GM23338 (cell line): ENCODE measurements around the gene CCDC102A. TPM values are rescaled to one million over a fixed set of nuclear protein-coding genes. Genes with fewer than 3 reads are reported as not detected.

Experiments
- CREB1 ChIP-seq: fragments of 250-450 bp; sonication (Bioruptor Pico); IDR thresholded peaks from 2 replicates; pipeline ENCODE4 v1.5.0; 2020; ENCODE audit warnings: low read depth, mild to moderate bottlenecking, moderate library complexity
- CTCF ChIP-seq, 2 experiments: fragments of 200-600 bp in 1 of 2; sonication (generic) in 1 of 2; conservative IDR thresholded peaks; 2 replicates each; pipeline versions ENCODE4 v1.5.1 to v1.6.1; 2016 to 2017; ENCODE audit warnings: antibody characterized with exemption in 2 of 2, low read depth in 2 of 2, mild to moderate bottlenecking in 2 of 2, moderate library complexity in 1 of 2
- EZH2 ChIP-seq: fragments of 200-600 bp; sonication (generic); IDR thresholded peaks from one replicate; pipeline ENCODE4 v1.8.0; 2017; ENCODE audit warnings: antibody characterized with exemption, mild to moderate bottlenecking, low read depth; ENCODE audit not compliant: unreplicated experiment
- EZH2phosphoT487 ChIP-seq: fragments of 200-600 bp; sonication (generic); IDR thresholded peaks from one replicate; pipeline ENCODE4 v1.8.1; 2018; ENCODE audit warnings: antibody characterized with exemption; ENCODE audit not compliant: unreplicated experiment
- JUNB ChIP-seq: IDR thresholded peaks from one replicate; pipeline ENCODE4 v1.6.1; 2016; ENCODE audit warnings: antibody characterized with exemption; ENCODE audit not compliant: unreplicated experiment
- NANOG ChIP-seq: IDR thresholded peaks from 2 replicates; pipeline ENCODE4 v1.6.1; 2016; ENCODE audit warnings: antibody characterized with exemption, borderline replicate concordance
- STAT1 ChIP-seq: IDR thresholded peaks from one replicate; pipeline ENCODE4 v1.6.1; 2016; ENCODE audit warnings: antibody characterized with exemption; ENCODE audit not compliant: unreplicated experiment
- ZNF114 ChIP-seq: fragments of 250-450 bp; sonication (Bioruptor Pico); IDR thresholded peaks from 2 replicates; pipeline ENCODE4 v1.5.0; 2020; ENCODE audit warnings: mild to moderate bottlenecking, moderate library complexity
- ZNF331 ChIP-seq: fragments of 250-450 bp; sonication (Bioruptor Pico); IDR thresholded peaks from 2 replicates; pipeline ENCODE4 v1.5.0; 2020; ENCODE audit warnings: low read depth, mild to moderate bottlenecking, moderate library complexity
- ZNF462 ChIP-seq: fragments of 250-450 bp; sonication (Bioruptor Pico); IDR thresholded peaks from 2 replicates; pipeline ENCODE4 v1.5.0; 2020; ENCODE audit warnings: mild to moderate bottlenecking, moderate library complexity
- polyA plus RNA-seq: library from polyadenylated mRNA; unstranded; fragments of >200 nt; fragmentation: Nextera tagmentation; extraction: Ambion mirVana; gene quantifications from 2 replicates; pipeline ENCODE4 v1.2.1, GENCODE V29; 2016
- total RNA-seq: library from RNA; depleted of rRNA; stranded (reverse); fragments of >200 nt; shearing (Covaris generic); gene quantifications from 2 replicates; pipeline ENCODE4 v1.2.3, GENCODE V29; 2014

Gene CCDC102A
- total and polyA plus RNA-seq, 2 experiments from 2014 or later: 2.0 to 5.2 TPM

GRCh38 chr16:57574646-57575467 is 38.5 kb upstream of the CCDC102A start (continued):
- TF ChIP-seq ZNF462 (CRISPR knock-in tag) (no peak), CTCF (conservative IDR thresholded peaks at IDR 0.05; ENCODE audit: low read depth in 2 of 2) (no peak), ZNF331 (CRISPR knock-in tag) (no peak), CREB1 (CRISPR knock-in tag) (no peak), STAT1 (no peak), JUNB (no peak), ZNF114 (CRISPR knock-in tag) (no peak), NANOG (no peak), EZH2 (no peak), EZH2phosphoT487 (no peak)
